GM23338 (cell line): ENCODE data around the gene IPCEF1.

ENCODE experiments used
- CREB1 ChIP-seq: fragments of 250-450 bp; sonication (Bioruptor Pico); IDR thresholded peaks from 2 replicates; pipeline ENCODE4 v1.5.0; 2020; ENCODE audit warnings: low read depth, mild to moderate bottlenecking, moderate library complexity
- CTCF ChIP-seq, 2 experiments: fragments of 200-600 bp in 1 of 2; sonication (generic) in 1 of 2; conservative IDR thresholded peaks; 2 replicates each; pipeline versions ENCODE4 v1.5.1 to v1.6.1; 2016 to 2017; ENCODE audit warnings: antibody characterized with exemption in 2 of 2, low read depth in 2 of 2, mild to moderate bottlenecking in 2 of 2, moderate library complexity in 1 of 2
- ETS1 ChIP-seq: IDR thresholded peaks from 2 replicates; pipeline ENCODE4 v1.6.1; 2016; ENCODE audit warnings: antibody characterized with exemption
- EZH2 ChIP-seq: fragments of 200-600 bp; sonication (generic); IDR thresholded peaks from one replicate; pipeline ENCODE4 v1.8.0; 2017; ENCODE audit warnings: antibody characterized with exemption, mild to moderate bottlenecking, low read depth; ENCODE audit not compliant: unreplicated experiment
- EZH2phosphoT487 ChIP-seq: fragments of 200-600 bp; sonication (generic); IDR thresholded peaks from one replicate; pipeline ENCODE4 v1.8.1; 2018; ENCODE audit warnings: antibody characterized with exemption; ENCODE audit not compliant: unreplicated experiment
- POLR2AphosphoS5 ChIP-seq: IDR thresholded peaks from 2 replicates; pipeline ENCODE4 v1.6.1; 2016; ENCODE audit warnings: antibody characterized with exemption, low read depth

GRCh38 chr6:154138793-154139192, 217.8 kb downstream of the IPCEF1 start:
- TF ChIP-seq CTCF (conservative IDR thresholded peaks at IDR 0.05; ENCODE audit: low read depth in 2 of 2) = no peak
- no peak for TF ChIP-seq EZH2
- TF ChIP-seq POLR2AphosphoS5 = no peak
- TF ChIP-seq ETS1 = no peak
- no peak for TF ChIP-seq EZH2phosphoT487
- TF ChIP-seq CREB1 = no peak
